Measurements from ENCODE around the gene SUZ12. TPM values are rescaled to one million over a fixed set of nuclear protein-coding genes. Genes with fewer than 3 reads are reported as not detected.

The SUZ12 gene
- total and polyA plus RNA-seq, 2 experiments from 2014 or later = 22.3 to 39.8 TPM

DNA sequence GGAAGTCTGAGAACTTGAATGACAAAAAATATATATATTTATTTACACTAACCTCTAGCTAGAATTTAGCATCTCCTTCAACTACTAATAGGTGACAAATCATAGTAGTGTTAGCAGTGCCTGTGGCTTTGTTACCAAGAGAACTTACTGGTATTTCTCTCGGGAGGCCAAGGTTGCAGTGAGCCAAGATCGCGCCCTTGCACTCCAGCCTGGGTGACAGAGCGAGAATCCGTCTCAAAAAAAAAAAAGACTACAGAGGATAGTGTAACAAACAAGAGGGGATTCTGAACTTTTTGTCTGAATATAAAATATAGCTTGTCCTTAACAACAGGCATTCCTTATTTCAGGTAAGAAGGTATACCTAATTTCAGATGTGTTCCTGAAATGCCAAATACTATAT lies 1.3 kb upstream of the SUZ12 start:
- Histone ChIP-seq H3K79me2 (replicated peaks; ENCODE audit: insufficient read depth) (peaks cover 31% of the 10 kb centered on the region), H4K20me1 (replicated peaks; ENCODE audit: insufficient read depth) (peaks cover 21% of the 10 kb centered on the region), H3F3A (replicated peaks; ENCODE audit: low read depth) (no peaks in the 10 kb centered on the region), H3K27me3 (ENCODE audit: insufficient read depth) (no peaks in the 10 kb centered on the region), H3K4me3 (no peak overlapping the region), H3K4me1 (ENCODE audit: insufficient read depth) (no peaks in the 10 kb centered on the region), H3K36me3 (ENCODE audit: insufficient read depth) (0 out of 2 replicates have a peak, but pooled peaks cover 2% of the 10 kb centered on the region), H3K9me2 (ENCODE audit: insufficient read depth) (no peaks in the 10 kb centered on the region), H2AFZ (no peak overlapping the region), H3K27ac (ENCODE audit: low read depth) (no peak overlapping the region), H3K4me2 (no peak overlapping the region)
- Mint-ChIP-seq H3K4me3 (peak overlapping the region; percentile 83; the same call in 2 of the 3 replicates), H3K36me3 (ENCODE audit: low read depth) (peaks cover 14% of the 10 kb centered on the region), H3K9me3 (no peaks in the 10 kb centered on the region), H3K27me3 (ENCODE audit: insufficient read depth, low read depth, poor library complexity) (peaks cover 11% of the 10 kb centered on the region), H3K4me1 (peaks cover 4% of the 10 kb centered on the region; the same call in 2 of the 3 replicates), H3K27ac (no peak overlapping the region)
- TF ChIP-seq CREB1 (CRISPR knock-in tag; IDR thresholded peaks at IDR 0.05; ENCODE audit: low read depth) = no peak
- TF ChIP-seq REST (IDR thresholded peaks at IDR 0.05; ENCODE audit: unreplicated experiment) = no peak
- no peak for TF ChIP-seq STAT1 (IDR thresholded peaks at IDR 0.05; ENCODE audit: unreplicated experiment)
- TF ChIP-seq JUNB (IDR thresholded peaks at IDR 0.05; ENCODE audit: unreplicated experiment) = no peak
- no peak for TF ChIP-seq POLR2AphosphoS5 (IDR thresholded peaks at IDR 0.05; ENCODE audit: low read depth)
- no peak for TF ChIP-seq CTCF (conservative IDR thresholded peaks at IDR 0.05; ENCODE audit: low read depth in 2 of 2)
- TF ChIP-seq EZH2phosphoT487 (IDR thresholded peaks at IDR 0.05; ENCODE audit: unreplicated experiment) = no peak
- TF ChIP-seq ZNF114 (CRISPR knock-in tag; IDR thresholded peaks at IDR 0.05) = no peak
- no peak for TF ChIP-seq NANOG (IDR thresholded peaks at IDR 0.05; ENCODE audit: borderline replicate concordance)
- no peak for TF ChIP-seq ZNF331 (CRISPR knock-in tag; IDR thresholded peaks at IDR 0.05; ENCODE audit: low read depth)
- TF ChIP-seq EZH2 (IDR thresholded peaks at IDR 0.05; ENCODE audit: low read depth, unreplicated experiment) = no peak
- TF ChIP-seq, protein P1, sequence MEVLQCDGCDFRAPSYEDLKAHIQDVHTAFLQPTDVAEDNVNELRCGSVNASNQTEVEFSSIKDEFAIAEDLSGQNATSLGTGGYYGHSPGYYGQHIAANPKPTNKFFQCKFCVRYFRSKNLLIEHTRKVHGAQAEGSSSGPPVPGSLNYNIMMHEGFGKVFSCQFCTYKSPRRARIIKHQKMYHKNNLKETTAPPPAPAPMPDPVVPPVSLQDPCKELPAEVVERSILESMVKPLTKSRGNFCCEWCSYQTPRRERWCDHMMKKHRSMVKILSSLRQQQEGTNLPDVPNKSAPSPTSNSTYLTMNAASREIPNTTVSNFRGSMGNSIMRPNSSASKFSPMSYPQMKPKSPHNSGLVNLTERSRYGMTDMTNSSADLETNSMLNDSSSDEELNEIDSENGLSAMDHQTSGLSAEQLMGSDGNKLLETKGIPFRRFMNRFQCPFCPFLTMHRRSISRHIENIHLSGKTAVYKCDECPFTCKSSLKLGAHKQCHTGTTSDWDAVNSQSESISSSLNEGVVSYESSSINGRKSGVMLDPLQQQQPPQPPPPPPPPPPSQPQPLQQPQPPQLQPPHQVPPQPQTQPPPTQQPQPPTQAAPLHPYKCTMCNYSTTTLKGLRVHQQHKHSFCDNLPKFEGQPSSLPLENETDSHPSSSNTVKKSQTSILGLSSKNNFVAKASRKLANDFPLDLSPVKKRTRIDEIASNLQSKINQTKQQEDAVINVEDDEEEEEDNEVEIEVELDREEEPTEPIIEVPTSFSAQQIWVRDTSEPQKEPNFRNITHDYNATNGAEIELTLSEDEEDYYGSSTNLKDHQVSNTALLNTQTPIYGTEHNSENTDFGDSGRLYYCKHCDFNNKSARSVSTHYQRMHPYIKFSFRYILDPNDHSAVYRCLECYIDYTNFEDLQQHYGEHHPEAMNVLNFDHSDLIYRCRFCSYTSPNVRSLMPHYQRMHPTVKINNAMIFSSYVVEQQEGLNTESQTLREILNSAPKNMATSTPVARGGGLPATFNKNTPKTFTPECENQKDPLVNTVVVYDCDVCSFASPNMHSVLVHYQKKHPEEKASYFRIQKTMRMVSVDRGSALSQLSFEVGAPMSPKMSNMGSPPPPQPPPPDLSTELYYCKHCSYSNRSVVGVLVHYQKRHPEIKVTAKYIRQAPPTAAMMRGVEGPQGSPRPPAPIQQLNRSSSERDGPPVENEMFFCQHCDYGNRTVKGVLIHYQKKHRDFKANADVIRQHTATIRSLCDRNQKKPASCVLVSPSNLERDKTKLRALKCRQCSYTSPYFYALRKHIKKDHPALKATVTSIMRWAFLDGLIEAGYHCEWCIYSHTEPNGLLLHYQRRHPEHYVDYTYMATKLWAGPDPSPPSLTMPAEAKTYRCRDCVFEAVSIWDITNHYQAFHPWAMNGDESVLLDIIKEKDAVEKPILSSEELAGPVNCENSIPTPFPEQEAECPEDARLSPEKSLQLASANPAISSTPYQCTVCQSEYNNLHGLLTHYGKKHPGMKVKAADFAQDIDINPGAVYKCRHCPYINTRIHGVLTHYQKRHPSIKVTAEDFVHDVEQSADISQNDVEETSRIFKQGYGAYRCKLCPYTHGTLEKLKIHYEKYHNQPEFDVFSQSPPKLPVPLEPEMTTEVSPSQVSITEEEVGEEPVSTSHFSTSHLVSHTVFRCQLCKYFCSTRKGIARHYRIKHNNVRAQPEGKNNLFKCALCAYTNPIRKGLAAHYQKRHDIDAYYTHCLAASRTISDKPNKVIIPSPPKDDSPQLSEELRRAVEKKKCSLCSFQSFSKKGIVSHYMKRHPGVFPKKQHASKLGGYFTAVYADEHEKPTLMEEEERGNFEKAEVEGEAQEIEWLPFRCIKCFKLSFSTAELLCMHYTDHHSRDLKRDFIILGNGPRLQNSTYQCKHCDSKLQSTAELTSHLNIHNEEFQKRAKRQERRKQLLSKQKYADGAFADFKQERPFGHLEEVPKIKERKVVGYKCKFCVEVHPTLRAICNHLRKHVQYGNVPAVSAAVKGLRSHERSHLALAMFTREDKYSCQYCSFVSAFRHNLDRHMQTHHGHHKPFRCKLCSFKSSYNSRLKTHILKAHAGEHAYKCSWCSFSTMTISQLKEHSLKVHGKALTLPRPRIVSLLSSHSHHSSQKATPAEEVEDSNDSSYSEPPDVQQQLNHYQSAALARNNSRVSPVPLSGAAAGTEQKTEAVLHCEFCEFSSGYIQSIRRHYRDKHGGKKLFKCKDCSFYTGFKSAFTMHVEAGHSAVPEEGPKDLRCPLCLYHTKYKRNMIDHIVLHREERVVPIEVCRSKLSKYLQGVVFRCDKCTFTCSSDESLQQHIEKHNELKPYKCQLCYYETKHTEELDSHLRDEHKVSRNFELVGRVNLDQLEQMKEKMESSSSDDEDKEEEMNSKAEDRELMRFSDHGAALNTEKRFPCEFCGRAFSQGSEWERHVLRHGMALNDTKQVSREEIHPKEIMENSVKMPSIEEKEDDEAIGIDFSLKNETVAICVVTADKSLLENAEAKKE (CRISPR knock-in tag; IDR thresholded peaks at IDR 0.05) = no peak
- no peak for TF ChIP-seq ETS1 (IDR thresholded peaks at IDR 0.05)
- ATAC-seq (no peak), DNase-seq (ENCODE audit: low spot score) (no peak)
